Lower leg skin (tissue), 3 donors: ENCODE measurements around the gene CAMP.

Source experiments
- CTCF ChIP-seq, 3 donors: fragments of 450-650 bp; IDR thresholded peaks; one replicate each; pipeline ENCODE4 v1.5.1; 2016; ENCODE audit warnings: antibody characterized with exemption in 3 of 3, mild to moderate bottlenecking in 3 of 3, moderate library complexity in 2 of 3
- POLR2A ChIP-seq, 2 donors: fragments of 450-650 bp; IDR thresholded peaks; one replicate each; pipeline ENCODE4 v1.6.1; 2016 to 2017; ENCODE audit warnings: antibody characterized with exemption in 2 of 2, mild to moderate bottlenecking in 1 of 2, moderate library complexity in 1 of 2

- TF ChIP-seq POLR2A (IDR thresholded peaks at IDR 0.05) (no peak), CTCF (IDR thresholded peaks at IDR 0.05) (no peak)
Observed at GRCh38 chr3:48185129-48185528, 38.2 kb upstream of the CAMP start.
